AG09319 (cell line): Measurements from ENCODE around the gene INCENP.
"Not testable (repeated sequence)": the region's sequence is repeated elsewhere in the genome, so short reads cannot be mapped to it uniquely, and the experiment has no call there.

Source experiments
- DNase-seq: peaks from one replicate; pipeline ENCODE4 v3.0.0-alpha.2; 2010; ENCODE audit warnings: low read depth; ENCODE audit errors: extremely low read depth
- CTCF ChIP-seq: IDR thresholded peaks from 2 replicates; pipeline ENCODE4 v1.5.1; 2011; ENCODE audit warnings: low read depth, mild to moderate bottlenecking, inconsistent platforms, low read length, moderate library complexity

Gene INCENP

GRCh38 chr11:62176766-62177165, 53.0 kb downstream of the INCENP start:
- no peak for TF ChIP-seq CTCF

GRCh38 chr11:62179995-62180394, 56.2 kb downstream of the INCENP start:
- no peak for TF ChIP-seq CTCF

More at GRCh38 chr11:62176766-62177165, 53.0 kb downstream of the INCENP start:
- no peak for DNase-seq

GRCh38 chr11:62181097-62181496, 57.3 kb downstream of the INCENP start:
- no peak for TF ChIP-seq CTCF
- no peak for DNase-seq

More at GRCh38 chr11:62179995-62180394, 56.2 kb downstream of the INCENP start:
- no peak for DNase-seq

- no peak for TF ChIP-seq CTCF
- no peak for DNase-seq
Measured at GRCh38 chr11:62182147-62182891, 58.5 kb downstream of the INCENP start.

- no peak for TF ChIP-seq CTCF
- DNase-seq, result no peak
Measured at GRCh38 chr11:62186195-62186594, 62.4 kb downstream of the INCENP start.

GRCh38 chr11:62190011-62190410, 66.2 kb downstream of the INCENP start, which contains the start of gene SCGB1D1:
SCGB1D1 (plus strand) TSS chr11:62190216; CDS start chr11:62190285, 69 bp downstream.
- DNase-seq, result no peak
- TF ChIP-seq CTCF, result no peak

- no peak for DNase-seq
- no peak for TF ChIP-seq CTCF
Measured at GRCh38 chr11:62193952-62194351, 70.1 kb downstream of the INCENP start.

- not testable (repeated sequence) for DNase-seq
Measured at GRCh38 chr11:62195010-62195409, 71.2 kb downstream of the INCENP start.
